ENCODE data around the gene PPP1R37.
"Not testable (repeated sequence)": the region's sequence is repeated elsewhere in the genome, so short reads cannot be mapped to it uniquely, and the experiment has no call there.

The PPP1R37 gene

DNA sequence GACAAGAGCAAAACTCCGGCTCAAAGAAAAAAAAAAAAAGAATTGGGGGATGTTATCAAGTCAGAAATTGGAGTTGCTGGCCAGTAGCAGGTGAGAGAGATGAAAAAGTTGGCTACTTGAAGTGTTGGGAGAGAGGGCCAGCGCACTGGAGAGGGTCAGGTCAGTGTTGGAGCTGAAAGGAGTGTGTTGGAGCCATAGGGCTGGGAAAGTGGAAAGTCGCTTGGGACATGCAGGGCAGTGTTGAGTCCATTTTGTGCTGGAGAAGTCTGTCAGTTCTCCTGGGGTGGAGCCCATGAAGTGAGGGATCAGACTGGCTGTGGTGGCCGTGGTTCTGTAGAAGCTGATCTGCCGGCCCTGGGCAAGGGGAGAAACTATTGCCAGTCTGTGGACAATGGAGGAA lies 1.7 kb downstream of the PPP1R37 start:
- no peak for DNase-seq

DNA sequence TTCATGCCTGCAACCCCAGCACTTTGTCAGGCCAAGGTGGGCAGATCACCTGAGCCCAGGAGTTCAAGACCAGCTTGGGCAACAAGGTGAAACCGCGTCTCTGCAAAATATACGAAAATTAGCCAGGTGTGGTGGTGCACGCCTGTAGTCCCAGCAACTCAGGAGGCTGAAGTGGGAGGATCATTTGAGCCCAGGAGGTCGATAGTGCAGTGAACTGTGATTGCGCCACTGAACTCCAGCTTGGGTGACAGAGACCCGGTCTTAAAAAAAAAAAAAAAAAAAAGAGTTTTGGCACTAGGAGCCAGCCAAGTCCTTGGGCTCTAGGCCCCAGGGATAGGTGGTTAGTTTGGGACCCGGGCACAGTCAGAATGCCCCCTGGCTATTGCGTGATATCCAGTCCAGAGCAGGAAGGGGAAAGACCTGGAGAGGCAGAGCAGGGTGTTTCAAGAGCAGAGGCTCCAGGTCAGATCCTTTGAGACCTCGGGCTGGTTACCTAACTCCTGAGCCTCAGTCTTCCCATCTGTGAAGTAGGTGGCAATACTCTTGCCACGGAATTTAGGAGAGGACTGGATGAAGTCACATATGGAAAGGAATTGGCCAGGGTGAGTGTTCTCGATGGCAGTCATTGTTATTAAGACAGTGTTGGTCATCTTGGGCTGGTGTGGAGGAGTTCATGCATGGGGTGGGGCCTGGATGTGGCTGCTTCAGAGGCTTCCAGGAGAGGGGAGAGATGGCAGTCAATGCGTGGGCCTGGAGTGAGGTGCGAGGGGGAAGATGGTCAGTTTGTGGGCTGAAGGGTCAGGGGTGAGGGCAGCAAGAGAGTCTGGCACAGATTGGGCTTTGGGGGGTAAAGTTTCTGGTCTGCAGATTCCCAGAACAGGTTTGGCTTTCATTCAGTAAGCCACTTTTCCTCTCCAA lies 2.8 kb downstream of the PPP1R37 start:
- DNase-seq: no peak

DNA sequence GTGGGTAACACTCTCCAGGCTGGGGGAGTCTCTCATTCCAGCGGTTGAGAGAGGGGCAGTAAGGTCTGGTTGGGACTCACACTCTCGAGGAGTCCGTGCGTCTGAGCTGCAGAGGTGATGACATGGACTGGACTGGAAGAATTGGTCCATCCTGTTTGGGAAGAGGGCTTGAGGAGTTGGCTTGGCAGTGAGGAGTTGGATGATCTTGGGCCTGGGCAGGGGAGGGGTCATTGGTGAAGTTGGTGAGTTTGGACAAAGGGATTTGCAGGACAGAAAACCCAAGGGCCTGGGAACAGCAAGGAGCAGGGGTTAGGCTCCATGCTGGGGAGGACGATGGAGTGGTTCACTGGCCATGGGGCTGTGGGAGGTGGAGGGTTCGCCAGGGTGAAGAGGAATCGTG lies 3.7 kb downstream of the PPP1R37 start:
- DNase-seq: no peak

DNA sequence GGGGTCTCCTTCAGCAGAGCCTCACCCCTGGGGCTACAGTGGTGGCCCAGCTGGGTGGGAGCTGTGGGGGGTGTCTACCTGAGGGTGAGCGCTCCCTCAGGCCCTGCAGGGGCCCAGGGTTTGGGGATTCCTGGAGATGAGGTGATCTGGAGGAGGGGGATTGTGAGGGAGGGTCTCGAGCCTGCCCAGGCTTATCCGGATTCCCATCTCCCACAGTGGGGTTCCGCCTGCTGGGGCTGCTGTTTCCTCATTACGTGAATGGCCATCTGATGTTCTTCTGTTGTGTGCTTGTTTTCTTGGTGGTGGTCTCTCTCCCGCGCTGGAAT lies 4.4 kb downstream of the PPP1R37 start:
- DNase-seq: no peak

DNA sequence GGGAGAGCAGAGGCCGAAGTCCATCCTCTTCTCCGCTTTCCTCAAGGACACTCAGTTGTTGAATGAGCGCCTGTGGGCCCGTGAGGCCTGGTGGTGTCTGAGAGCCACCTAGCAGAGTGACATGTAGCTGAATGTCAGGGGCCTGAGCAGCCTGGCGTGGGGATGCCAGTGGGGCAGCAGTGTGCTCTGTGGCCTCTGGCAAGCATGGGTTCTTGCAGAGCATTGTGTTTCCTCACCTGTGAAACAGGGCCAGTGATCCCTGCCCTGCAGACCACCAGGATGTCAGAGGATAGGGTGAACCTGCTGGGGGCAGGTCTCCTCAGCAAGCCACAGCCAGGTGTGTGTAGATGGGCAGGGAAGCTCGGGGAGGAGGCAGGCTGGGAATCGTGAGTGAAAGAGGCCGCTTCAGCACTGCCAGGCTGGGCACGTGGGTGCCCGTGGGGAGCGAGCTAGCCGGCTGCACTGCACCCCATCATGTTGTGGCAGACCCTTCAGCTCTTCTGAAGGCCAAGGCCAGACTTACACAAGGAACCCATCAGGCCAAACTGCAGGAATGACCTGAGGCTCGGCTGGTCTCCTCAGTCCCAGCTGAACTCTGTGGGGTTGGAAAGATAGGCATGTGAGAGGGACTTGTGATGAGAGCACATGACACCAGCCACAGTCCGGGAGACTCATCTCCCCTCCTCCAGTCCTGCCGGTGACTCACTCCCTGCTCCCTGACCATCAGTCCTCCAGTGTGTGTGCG lies 5.0 kb downstream of the PPP1R37 start:
- peak in 35 of 56 donors; percentile 10 to 90 (median 40) for DNase-seq

DNA sequence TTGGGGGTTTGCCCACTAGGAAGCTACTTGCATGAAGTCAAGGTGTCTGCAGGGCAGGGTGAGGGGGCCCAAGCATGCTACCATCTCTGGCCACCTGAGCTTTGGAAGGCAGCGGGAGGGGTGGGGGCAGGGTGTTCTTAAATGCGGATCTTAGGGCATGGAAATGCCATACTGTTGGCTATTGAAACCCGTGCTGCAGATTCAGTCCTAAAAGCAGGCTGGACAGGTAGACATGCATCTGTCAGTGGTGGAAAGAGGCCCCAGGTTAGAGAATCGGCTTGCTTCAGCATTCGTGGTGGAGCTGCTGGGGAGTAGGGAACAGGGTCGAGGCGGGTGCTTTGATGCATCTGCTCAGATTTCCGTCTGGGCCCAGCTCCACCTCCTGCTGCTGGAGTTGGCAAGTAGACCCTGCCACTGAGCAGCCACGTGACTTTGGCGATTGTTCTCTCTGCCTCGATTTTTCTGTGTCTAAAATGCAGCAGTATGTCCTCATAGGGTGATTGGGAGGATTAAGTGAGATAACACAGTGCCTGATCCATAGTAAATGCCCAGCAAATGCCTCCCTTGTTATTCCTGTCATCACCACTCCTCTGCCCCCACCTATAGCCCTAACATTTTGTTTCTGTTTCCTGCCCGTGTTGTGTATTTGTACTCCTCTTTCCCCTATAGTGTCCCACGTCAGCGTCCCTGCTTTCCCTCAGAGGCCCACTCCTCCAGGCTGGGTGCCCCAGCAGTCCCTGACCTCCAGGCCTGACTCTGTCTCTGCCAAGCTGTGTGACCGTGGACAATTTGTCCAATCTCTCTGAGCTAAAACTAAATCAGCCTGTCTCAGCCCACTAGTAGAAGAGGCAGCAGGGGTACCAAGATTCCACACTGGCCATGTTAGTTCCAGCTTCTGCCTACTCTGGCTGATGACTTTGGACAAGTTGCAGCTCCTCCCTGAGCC lies 5.8 kb downstream of the PPP1R37 start:
- peak in 54 of 56 donors; percentile 9 to 77 (median 56) for DNase-seq

DNA sequence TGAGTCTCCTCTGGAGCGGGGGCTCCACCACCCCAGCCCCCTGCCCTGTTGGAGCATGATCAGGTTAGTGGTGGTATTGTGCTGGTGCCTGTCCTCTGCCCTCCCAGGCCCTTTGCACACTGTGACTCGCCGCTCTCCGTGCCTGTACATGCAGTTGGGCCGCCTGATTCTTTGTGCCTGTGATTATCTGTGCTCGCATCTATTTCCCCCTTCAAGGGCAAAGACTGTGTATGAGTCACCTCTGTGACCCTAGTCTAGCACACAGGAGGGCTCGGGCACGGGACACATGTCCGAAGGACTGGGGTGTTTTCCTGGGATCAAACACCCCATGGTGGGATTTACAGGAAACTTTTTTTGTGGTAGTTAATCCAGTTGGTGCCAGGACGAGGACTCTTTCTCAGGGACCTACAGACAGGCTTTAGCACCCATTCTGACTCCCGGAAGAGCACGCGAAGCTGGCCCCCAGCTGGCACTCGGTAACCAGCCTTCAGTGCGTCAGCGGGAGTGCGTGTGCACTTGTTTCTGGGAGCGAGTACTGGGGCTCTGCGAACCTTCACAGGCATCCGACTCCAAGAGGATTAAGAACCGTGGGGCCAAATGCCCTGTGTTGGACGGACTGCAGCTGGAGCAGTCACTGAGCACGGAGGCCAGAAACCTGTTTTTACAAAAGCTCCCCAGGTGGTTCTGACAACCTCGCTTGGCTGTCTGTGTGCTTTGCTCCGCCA lies 6.7 kb downstream of the PPP1R37 start:
- DNase-seq: peak in 15 of 56 donors; percentile 6 to 51 (median 16)

DNA sequence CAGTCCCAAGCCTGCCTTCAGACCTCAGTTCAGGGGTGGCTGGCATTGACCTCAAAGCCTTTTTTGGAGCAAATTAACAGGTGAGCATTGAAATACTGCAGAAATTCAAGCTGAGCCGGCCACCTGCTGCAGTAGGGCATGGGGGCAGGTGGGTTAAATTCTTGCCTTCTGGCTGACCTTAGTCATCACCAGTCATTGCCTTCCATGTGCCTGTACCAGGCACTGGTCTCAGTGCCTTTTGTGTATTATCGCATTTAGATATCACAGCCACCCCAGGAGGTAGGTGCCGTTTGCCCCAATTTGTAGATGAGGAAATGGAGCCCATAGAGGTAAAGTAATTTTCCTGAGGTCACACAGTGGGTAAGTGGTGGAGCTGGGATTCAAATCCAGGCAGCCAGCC lies 7.2 kb downstream of the PPP1R37 start:
- no peak for DNase-seq

DNA sequence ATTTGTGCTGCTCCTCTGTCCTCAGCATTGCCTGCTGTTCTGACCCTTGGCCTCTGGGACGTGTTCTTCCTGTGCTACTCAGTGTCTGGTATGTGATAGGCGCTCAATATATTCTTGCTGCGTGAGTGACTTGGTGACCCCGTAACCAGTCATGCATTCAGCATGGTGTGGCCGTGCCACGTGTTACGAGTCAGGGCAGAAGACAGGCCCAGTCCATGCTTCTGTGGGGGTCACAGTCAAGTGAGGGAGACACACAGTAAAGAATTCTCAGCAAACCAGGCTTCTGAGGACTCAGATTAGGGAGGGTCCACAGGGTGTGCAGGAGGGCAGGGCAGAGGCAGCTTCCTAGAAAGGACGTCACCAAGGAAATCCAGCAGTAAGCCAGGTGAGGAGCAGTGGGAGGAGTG lies 7.9 kb downstream of the PPP1R37 start:
- no peak for DNase-seq

DNA sequence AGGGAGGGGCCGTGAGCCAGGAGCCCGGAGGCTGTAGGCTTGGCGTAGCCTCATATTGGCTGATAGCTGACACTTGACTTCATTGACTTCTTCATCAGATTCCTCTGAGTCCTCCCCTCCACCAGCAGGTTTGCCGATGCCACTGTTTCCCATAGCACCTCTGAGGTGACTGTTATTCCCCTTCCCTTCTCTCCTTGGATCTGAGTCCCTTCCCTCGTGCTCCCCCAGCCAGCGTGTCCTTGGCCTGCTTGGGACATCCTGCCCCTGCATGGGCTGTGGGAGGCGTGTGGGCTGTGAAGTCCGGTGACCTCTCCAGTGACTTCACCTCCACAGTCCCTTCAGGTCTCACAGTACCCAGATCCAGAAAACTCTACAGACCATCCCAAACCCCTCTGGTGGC lies 8.8 kb downstream of the PPP1R37 start:
- DNase-seq: no peak

DNA sequence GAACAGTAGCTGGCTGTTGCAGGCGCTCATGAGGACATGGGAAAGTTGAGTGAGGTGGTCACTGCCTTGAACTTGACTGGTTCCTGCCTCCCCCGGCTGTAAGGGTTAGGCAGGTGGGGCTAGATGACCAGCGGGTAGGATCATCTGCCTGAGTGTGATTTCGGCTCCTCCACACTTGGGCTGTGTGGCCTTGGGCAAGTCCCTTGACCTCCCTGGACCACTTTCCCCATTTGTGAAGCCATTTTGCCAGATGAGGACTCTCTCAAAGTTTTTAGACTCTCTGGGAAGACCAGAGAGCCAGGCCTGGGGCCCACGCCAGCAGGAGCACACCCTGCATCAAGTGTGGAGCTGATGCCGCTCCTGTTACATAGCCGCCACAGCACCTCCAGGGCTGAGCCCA lies 9.5 kb downstream of the PPP1R37 start:
- DNase-seq: no peak

DNA sequence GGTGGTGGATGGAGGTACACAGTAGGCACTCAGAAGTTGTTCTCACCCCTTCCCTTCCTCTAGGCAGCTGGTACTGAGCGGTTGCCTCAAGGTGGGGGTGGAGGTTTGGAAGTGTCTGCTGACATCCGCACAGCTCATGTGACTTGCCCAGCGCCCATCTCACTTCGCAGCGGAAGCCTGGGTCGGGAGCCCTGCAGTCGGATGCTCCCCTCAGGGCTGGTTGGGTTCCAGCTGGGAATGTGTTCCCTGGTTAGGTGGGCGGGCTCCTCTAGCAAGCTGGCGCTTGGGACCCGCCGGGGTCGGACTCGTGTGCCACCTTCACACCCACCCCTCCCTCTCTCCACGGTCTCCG lies 10.2 kb downstream of the PPP1R37 start:
- peak in 27 of 56 donors; percentile 4 to 67 (median 26) for DNase-seq

DNA sequence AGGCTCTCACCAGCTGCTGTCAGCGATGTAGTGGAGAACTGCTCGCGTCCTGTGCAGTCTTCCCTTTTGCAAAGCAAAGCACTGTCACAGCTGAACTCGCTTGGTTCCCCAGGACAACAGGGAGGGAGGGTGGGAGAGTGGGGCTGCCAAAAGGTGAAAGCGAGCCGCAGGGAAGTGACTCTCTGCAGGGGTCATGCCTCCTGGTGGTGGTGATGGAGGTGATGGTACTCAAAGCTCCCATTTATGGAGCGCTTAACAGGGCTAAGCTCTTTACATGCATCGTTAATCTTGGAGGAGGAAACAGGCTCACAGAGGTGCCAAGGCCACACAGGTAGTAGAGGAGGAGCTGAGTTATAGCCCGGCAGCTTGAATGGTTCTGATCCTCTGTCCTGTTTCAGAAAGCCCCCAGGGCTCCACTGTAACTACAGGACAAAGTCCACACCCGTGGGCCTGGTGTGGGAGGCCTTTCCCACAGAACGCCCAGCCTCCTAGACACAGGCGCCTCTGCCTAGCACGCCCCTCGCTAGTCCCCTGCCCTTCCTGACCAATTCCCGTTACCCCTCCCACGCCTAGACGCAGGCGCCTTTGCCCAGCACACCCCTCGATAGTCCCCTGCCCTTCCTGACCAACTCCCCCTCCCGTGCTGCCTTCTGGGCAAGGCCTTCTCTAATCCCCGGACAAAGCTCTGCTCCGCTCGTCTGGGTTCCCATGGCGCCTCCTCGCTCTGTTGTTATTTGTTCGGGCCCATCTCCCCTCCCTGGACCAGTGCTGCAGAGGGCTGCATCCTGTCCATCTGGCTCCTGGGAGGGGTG lies 10.7 kb downstream of the PPP1R37 start:
- DNase-seq: peak in 3 of 56 donors; percentile 4 to 21 (median 18)

DNA sequence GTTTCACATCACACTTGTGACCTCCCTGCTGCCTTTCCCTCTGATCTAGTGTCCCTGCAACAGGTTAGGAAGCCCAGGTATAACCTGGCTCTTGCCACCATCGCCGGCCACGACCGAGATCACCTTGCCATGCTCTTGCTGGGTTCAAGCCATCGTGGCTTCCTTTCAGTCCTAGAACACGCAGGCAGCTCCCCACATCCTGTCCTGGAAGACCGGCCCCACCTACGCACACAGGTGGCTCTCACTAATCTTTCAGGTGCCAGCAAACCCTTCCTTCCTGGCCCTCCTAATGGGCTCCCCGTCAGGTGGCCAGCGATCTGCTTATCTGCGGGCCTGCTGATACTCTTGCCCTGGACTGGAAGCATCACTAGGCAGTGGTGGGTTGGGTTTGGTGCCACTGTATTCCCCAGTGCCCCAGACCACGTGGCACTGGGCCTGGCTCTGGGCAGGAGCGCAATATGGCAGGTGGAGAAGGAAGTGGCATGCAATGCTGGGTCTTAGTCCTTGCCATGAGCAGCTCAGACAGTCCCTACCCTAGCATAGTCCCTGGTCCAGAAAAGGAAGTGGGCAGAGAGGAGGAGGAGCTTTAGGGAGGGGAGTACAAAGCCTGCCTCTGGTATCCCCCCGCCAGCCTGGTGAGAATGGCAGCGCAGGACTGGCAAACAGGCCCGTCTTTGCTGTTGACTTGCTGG lies 11.8 kb downstream of the PPP1R37 start:
- DNase-seq: no peak

DNA sequence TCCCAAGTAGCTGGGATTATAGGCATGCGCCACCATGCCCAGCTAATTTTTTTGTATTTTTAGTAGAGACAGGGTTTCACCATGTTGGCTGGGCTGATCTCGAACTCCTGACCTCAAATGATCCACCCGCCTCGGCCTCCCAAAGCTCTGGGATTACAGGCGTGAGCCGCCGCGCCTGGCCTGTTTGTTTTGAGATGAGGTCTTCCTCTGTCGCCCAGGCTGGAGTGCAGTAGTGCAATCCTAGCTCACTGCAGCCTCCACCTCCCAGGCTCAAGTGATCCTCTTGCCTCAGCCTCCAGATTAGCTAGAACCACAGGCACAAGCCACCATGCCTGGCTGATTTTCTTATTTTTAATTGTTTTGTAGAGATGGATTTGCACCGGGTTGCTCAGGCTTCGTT lies 13.4 kb downstream of the PPP1R37 start:
- not testable (repeated sequence) for DNase-seq

DNA sequence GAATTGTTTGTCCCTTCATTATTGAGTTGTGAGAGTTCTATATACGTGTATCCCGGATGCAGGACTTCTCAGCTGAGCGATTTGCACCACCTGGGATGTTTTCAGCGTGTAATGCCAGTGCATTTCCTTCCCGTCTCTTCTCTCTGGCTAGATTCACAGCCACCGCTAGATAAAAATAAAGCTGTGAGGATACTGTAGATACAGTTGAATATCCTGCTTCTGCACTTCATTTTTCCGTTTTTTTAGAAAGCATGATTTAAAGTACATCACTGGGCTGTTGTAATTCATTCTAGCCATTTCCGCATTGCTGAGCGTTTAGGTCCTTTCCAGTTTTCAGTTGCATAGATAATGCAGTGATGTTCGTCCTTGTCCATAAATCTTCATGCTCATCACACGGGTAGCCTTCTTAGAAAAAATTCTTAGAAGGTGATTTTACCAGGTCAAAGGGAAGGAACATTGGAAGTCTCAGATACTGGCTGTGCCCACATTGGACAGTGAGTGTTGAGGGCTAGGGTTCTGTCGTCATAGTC lies 14.7 kb downstream of the PPP1R37 start:
- DNase-seq: no peak

DNA sequence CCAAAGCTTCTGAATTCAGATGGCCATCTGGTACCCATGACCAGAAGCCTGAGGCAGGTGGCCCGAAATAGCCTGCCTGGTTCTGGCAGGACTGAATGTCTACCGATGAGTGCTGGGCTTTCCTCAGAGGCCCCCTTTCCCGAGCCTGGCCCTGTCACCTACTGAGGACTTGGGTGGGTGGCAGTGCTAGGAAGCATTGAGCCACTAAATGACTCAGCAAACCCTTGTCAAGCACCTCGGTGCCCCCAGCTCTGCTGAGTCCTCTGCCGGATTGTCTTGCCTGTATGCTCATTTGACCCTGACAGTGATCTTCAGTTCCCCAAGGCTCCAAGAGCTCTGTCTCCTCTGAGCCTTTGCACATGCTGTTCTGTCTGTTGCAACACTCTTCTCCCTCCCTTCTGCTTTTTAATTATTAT lies 17.9 kb downstream of the PPP1R37 start:
- DNase-seq: no peak

DNA sequence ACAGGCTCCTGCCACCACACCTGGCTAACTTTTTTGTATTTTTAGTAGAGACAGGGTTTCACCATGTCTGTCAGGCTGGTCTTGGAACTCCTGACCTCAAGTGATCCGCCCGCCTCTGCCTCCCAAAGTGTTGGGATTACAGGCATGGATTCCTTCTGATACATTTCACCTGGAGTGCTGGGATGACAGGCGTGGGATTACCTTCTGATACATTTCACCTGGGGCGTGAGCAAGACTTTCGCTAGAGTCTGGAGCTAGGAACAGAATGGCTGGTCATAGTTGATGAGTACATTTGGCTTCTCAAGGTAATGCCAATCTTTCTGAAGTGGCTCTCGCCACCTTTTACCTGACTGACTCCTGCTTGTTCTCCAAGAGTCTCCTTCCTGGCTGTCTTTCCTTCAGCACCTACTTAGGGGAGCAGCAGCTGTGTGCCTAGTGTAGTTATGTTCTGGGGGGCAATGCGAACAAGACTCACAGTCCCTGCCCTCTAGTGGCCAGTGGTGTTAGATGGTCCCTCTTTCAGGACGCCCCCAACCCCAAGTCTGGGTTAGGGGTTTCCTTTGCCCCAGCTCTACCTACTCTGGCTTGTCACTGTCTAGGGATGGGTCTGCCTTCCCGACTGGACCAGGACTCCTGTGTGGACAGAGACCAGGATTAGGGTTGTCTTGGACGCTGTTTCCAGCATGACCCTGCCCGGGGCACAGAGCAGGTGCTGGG lies 19.3 kb downstream of the PPP1R37 start:
- DNase-seq: no peak

Measured in nucleus accumbens (tissue), 56 donors.